ENCODE results near the gene ENSA.

DNA sequence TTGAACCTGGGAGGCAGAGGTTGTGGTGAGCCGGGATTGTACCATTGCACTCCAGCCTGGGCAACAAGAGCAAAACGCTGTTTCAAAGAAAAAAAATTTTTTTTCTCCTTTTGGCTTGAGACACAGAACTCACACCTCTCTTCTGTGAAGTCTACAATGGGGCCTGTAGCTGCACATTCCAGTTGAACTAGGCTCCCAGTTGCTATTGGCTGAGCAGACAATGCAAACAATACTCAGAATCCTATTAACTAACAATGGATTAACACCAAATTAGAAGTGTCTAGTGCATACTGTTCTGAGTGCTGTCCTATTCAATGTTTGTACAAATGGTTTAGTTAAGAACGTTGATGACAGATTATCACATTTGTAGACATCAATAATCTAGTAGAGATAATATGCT, 32.4 kb downstream of the ENSA start:
- no peak for TF ChIP-seq POLR2A (IDR thresholded peaks at IDR 0.05)
- TF ChIP-seq, protein P1, sequence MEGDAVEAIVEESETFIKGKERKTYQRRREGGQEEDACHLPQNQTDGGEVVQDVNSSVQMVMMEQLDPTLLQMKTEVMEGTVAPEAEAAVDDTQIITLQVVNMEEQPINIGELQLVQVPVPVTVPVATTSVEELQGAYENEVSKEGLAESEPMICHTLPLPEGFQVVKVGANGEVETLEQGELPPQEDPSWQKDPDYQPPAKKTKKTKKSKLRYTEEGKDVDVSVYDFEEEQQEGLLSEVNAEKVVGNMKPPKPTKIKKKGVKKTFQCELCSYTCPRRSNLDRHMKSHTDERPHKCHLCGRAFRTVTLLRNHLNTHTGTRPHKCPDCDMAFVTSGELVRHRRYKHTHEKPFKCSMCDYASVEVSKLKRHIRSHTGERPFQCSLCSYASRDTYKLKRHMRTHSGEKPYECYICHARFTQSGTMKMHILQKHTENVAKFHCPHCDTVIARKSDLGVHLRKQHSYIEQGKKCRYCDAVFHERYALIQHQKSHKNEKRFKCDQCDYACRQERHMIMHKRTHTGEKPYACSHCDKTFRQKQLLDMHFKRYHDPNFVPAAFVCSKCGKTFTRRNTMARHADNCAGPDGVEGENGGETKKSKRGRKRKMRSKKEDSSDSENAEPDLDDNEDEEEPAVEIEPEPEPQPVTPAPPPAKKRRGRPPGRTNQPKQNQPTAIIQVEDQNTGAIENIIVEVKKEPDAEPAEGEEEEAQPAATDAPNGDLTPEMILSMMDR (IDR thresholded peaks at IDR 0.05), result no peak

Measured in testis (tissue), 2 donors.